SK-N-SH treated with all-trans-retinoic acid at 6 μM for 48 hours (cell line): Measurements from ENCODE around the gene HAPLN3.

Experiments used
- ATAC-seq: fragments of 200-7000 bp; cut with Tn5 transposase; 3 replicates; pipeline ENCODE4 v1.9.1; 2020; ENCODE audit warnings: mild to moderate bottlenecking, moderate library complexity
- ARNTL ChIP-seq: fragments of 450-650 bp; formaldehyde crosslinking; IDR thresholded peaks from 2 replicates; pipeline ENCODE4 v1.5.0; 2020; ENCODE audit warnings: low read depth, mild to moderate bottlenecking, moderate library complexity, borderline replicate concordance
- BACH2 ChIP-seq: fragments of 250-450 bp; sonication (Bioruptor Pico); IDR thresholded peaks from 2 replicates; pipeline ENCODE4 v1.9.0; 2021; ENCODE audit warnings: mild to moderate bottlenecking, borderline replicate concordance
- CSDC2 ChIP-seq: fragments of 250-450 bp; sonication (Bioruptor Pico); IDR thresholded peaks from 2 replicates; pipeline ENCODE4 v1.5.0; 2020; ENCODE audit warnings: mild to moderate bottlenecking, moderate library complexity
- OSR1 ChIP-seq: fragments of 250-450 bp; sonication (Bioruptor Pico); IDR thresholded peaks from 2 replicates; pipeline ENCODE4 v1.8.0; 2022; ENCODE audit warnings: moderate library complexity, mild to moderate bottlenecking, inconsistent platforms
- PPARA ChIP-seq: fragments of 250-450 bp; sonication (Bioruptor Pico); IDR thresholded peaks from 2 replicates; pipeline ENCODE4 v1.5.0; 2020; ENCODE audit warnings: mild to moderate bottlenecking, borderline replicate concordance
- RARB ChIP-seq: fragments of 250-450 bp; sonication (Bioruptor Pico); IDR thresholded peaks from 2 replicates; pipeline ENCODE4 v1.8.0; 2021; ENCODE audit warnings: mild to moderate bottlenecking, moderate library complexity
- SNAI2 ChIP-seq: fragments of 250-450 bp; sonication (Bioruptor Pico); IDR thresholded peaks from 2 replicates; pipeline ENCODE4 v1.5.0; 2020; ENCODE audit warnings: mild to moderate bottlenecking, moderate library complexity
- TCF4 ChIP-seq: fragments of 250-450 bp; sonication (Bioruptor Pico); IDR thresholded peaks from 2 replicates; pipeline ENCODE4 v1.8.0; 2021; ENCODE audit warnings: mild to moderate bottlenecking, moderate library complexity, borderline replicate concordance
- TOX ChIP-seq: fragments of 250-450 bp; sonication (Bioruptor Pico); IDR thresholded peaks from 2 replicates; pipeline ENCODE4 v1.8.0; 2021; ENCODE audit warnings: mild to moderate bottlenecking, moderate library complexity, borderline replicate concordance
- ZC3H10 ChIP-seq: fragments of 250-450 bp; sonication (Bioruptor Pico); IDR thresholded peaks from 2 replicates; pipeline ENCODE4 v1.5.1; 2021; ENCODE audit warnings: mild to moderate bottlenecking, moderate library complexity
- ZFP3 ChIP-seq: fragments of 250-450 bp; sonication (Bioruptor Pico); IDR thresholded peaks from 2 replicates; pipeline ENCODE4 v1.5.0; 2020; ENCODE audit warnings: mild to moderate bottlenecking, moderate library complexity
- ZNF565 ChIP-seq: fragments of 450-650 bp; formaldehyde crosslinking; conservative IDR thresholded peaks from 2 replicates; pipeline ENCODE4 v1.5.0; 2020; ENCODE audit warnings: low read depth, mild to moderate bottlenecking, moderate library complexity
- ZNF70 ChIP-seq: fragments of 450-650 bp; formaldehyde crosslinking; IDR thresholded peaks from 2 replicates; pipeline ENCODE4 v1.5.0; 2020; ENCODE audit warnings: mild to moderate bottlenecking, moderate library complexity
- ZNF8 ChIP-seq: fragments of 450-650 bp; formaldehyde crosslinking; IDR thresholded peaks from 2 replicates; pipeline ENCODE4 v1.5.0; 2020; ENCODE audit warnings: mild to moderate bottlenecking, moderate library complexity
- TF ChIP-seq, protein P1 (sequence below): fragments of 250-450 bp; sonication (Bioruptor Pico); IDR thresholded peaks from 2 replicates; pipeline ENCODE4 v1.8.0; 2021; ENCODE audit warnings: low read depth, mild to moderate bottlenecking, moderate library complexity, borderline replicate concordance
- TF ChIP-seq, protein P2 (sequence below): fragments of 250-450 bp; sonication (Bioruptor Pico); IDR thresholded peaks from 2 replicates; pipeline ENCODE4 v1.5.1; 2021; ENCODE audit warnings: mild to moderate bottlenecking, moderate library complexity
- TF ChIP-seq, protein P3 (sequence below): fragments of 250-450 bp; sonication (Bioruptor Pico); IDR thresholded peaks from 2 replicates; pipeline ENCODE4 v1.8.0; 2020; ENCODE audit warnings: mild to moderate bottlenecking, moderate library complexity, borderline replicate concordance
- TF ChIP-seq, protein P4 (sequence below): fragments of 250-450 bp; sonication (Bioruptor Pico); IDR thresholded peaks from 2 replicates; pipeline ENCODE4 v1.5.0; 2020; ENCODE audit warnings: mild to moderate bottlenecking, moderate library complexity
- TF ChIP-seq, protein P5 (sequence below): fragments of 250-450 bp; sonication (Bioruptor Pico); IDR thresholded peaks from 2 replicates; pipeline ENCODE4 v1.5.1; 2020; ENCODE audit warnings: low read depth, mild to moderate bottlenecking, moderate library complexity

The HAPLN3 gene

DNA sequence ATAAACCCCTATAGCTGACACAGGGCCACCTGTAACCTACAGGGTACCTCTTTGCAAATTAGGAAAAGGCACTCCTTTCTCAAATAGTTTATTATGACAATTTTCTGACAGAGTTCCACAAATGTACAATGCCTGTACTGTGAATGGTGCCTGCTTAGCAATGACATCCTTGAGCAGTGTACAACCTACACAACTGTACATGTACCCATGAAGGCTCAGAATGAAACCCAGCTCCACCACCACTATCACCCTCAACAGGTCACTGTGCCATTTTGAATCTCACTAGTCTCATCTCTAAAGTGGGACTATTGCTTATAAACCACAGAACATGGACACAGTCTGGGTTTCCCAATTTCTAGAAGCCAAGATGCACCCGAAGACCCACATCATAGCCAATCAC lies 10.8 kb upstream of the HAPLN3 start:
- TF ChIP-seq, protein P1, sequence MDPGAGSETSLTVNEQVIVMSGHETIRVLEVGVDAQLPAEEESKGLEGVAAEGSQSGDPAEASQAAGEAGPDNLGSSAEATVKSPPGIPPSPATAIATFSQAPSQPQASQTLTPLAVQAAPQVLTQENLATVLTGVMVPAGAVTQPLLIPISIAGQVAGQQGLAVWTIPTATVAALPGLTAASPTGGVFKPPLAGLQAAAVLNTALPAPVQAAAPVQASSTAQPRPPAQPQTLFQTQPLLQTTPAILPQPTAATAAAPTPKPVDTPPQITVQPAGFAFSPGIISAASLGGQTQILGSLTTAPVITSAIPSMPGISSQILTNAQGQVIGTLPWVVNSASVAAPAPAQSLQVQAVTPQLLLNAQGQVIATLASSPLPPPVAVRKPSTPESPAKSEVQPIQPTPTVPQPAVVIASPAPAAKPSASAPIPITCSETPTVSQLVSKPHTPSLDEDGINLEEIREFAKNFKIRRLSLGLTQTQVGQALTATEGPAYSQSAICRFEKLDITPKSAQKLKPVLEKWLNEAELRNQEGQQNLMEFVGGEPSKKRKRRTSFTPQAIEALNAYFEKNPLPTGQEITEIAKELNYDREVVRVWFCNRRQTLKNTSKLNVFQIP (CRISPR knock-in tag): no peak
- no peak for ATAC-seq

DNA sequence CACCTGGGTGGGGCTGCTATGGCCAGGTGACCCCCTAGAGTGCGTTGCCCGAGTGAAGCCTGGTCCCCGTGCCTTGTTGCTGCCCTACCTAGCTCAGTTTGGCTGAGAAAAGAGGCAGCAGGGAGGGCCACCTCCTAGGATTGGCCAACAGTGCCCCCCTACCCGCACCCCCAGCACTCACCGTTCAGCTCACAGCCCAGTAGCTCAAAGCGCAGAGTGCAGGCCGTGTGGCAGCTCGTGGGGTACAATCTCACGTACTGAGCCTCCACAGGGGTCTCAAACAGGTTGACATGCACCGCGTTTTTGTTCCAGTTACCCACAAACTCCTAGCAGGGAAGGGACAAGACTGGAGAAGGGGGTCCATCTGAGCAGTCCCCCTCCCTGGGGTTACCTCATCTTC lies 10.2 kb upstream of the HAPLN3 start:
- ATAC-seq: no peak
- TF ChIP-seq ZNF8 (no peak), RARB (CRISPR knock-in tag) (no peak), CSDC2 (CRISPR knock-in tag) (no peak), ZC3H10 (CRISPR knock-in tag) (no peak), ZNF565 (CRISPR knock-in tag) (no peak), SNAI2 (CRISPR knock-in tag) (no peak), OSR1 (CRISPR knock-in tag) (no peak), BACH2 (no peak), TOX (CRISPR knock-in tag) (no peak)
- TF ChIP-seq, protein P2, sequence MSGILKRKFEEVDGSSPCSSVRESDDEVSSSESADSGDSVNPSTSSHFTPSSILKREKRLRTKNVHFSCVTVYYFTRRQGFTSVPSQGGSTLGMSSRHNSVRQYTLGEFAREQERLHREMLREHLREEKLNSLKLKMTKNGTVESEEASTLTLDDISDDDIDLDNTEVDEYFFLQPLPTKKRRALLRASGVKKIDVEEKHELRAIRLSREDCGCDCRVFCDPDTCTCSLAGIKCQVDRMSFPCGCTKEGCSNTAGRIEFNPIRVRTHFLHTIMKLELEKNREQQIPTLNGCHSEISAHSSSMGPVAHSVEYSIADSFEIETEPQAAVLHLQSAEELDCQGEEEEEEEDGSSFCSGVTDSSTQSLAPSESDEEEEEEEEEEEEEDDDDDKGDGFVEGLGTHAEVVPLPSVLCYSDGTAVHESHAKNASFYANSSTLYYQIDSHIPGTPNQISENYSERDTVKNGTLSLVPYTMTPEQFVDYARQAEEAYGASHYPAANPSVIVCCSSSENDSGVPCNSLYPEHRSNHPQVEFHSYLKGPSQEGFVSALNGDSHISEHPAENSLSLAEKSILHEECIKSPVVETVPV (CRISPR knock-in tag): no peak

DNA sequence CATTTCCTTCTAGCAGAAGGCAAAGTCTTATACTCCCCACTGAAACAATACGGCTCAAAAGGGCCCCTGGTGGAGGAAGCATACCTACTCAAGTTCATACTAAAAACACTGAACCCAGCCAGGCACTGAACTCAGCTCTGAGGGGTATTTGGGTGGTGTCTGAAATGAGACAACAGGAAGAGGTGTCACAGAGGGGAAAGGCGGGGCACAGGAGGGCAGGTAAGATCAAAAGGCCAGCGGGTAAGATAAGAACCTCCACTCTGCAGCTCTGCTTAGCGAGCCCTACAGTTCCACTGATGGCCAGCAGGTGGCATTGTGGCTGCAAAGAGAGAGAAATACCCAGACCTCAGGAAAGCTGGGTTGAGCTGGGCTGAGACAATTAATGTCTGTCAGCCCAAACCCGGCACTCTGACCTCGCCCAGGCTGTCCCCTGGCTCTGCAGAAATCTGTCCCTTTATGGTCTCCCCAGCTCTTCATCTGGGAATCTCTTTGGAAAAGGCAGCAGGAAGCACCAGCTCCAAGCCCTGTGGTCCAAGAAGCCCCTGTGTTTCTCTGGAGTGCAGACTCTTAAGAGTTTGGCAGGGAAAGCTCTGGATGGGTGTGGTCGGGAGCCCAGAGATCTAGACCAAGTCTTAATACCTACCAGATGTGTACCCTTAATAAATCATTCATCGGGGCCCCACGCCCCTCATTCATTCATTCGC lies 9.4 kb upstream of the HAPLN3 start:
- peak; percentile 92 for ATAC-seq
- TF ChIP-seq ZNF565 (CRISPR knock-in tag): no peak
- TF ChIP-seq ARNTL (CRISPR knock-in tag): no peak

DNA sequence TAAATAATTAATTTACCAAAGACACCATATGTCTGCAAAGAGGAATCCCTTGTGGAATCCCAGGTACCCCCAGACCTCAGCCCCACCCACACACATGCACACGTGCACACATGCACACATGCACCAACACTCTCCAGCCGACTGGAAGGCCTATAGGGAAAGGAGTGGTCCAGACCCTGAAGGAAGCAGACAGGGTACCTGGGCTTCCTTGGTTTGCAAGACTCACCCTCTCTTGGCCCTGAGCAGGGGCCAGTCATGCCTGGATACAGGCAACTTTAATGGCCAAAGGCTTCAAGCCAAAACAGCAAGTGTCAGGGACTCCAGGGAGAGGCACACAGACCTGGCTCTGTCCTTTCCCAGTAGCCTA lies 8.9 kb upstream of the HAPLN3 start:
- TF ChIP-seq TCF4 (CRISPR knock-in tag): no peak
- TF ChIP-seq BACH2: no peak
- TF ChIP-seq, protein P3, sequence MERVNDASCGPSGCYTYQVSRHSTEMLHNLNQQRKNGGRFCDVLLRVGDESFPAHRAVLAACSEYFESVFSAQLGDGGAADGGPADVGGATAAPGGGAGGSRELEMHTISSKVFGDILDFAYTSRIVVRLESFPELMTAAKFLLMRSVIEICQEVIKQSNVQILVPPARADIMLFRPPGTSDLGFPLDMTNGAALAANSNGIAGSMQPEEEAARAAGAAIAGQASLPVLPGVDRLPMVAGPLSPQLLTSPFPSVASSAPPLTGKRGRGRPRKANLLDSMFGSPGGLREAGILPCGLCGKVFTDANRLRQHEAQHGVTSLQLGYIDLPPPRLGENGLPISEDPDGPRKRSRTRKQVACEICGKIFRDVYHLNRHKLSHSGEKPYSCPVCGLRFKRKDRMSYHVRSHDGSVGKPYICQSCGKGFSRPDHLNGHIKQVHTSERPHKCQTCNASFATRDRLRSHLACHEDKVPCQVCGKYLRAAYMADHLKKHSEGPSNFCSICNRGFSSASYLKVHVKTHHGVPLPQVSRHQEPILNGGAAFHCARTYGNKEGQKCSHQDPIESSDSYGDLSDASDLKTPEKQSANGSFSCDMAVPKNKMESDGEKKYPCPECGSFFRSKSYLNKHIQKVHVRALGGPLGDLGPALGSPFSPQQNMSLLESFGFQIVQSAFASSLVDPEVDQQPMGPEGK (CRISPR knock-in tag): no peak
- TF ChIP-seq ZFP3 (CRISPR knock-in tag): no peak
- TF ChIP-seq, protein P4, sequence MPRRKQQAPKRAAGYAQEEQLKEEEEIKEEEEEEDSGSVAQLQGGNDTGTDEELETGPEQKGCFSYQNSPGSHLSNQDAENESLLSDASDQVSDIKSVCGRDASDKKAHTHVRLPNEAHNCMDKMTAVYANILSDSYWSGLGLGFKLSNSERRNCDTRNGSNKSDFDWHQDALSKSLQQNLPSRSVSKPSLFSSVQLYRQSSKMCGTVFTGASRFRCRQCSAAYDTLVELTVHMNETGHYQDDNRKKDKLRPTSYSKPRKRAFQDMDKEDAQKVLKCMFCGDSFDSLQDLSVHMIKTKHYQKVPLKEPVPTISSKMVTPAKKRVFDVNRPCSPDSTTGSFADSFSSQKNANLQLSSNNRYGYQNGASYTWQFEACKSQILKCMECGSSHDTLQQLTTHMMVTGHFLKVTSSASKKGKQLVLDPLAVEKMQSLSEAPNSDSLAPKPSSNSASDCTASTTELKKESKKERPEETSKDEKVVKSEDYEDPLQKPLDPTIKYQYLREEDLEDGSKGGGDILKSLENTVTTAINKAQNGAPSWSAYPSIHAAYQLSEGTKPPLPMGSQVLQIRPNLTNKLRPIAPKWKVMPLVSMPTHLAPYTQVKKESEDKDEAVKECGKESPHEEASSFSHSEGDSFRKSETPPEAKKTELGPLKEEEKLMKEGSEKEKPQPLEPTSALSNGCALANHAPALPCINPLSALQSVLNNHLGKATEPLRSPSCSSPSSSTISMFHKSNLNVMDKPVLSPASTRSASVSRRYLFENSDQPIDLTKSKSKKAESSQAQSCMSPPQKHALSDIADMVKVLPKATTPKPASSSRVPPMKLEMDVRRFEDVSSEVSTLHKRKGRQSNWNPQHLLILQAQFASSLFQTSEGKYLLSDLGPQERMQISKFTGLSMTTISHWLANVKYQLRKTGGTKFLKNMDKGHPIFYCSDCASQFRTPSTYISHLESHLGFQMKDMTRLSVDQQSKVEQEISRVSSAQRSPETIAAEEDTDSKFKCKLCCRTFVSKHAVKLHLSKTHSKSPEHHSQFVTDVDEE (CRISPR knock-in tag): no peak
- no peak for TF ChIP-seq ZC3H10 (CRISPR knock-in tag)
- TF ChIP-seq, protein P1 (CRISPR knock-in tag): no peak
- TF ChIP-seq, protein P5, sequence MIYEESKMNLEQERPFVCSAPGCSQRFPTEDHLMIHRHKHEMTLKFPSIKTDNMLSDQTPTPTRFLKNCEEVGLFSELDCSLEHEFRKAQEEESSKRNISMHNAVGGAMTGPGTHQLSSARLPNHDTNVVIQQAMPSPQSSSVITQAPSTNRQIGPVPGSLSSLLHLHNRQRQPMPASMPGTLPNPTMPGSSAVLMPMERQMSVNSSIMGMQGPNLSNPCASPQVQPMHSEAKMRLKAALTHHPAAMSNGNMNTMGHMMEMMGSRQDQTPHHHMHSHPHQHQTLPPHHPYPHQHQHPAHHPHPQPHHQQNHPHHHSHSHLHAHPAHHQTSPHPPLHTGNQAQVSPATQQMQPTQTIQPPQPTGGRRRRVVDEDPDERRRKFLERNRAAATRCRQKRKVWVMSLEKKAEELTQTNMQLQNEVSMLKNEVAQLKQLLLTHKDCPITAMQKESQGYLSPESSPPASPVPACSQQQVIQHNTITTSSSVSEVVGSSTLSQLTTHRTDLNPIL (CRISPR knock-in tag): no peak
- TF ChIP-seq SNAI2 (CRISPR knock-in tag): no peak
- TF ChIP-seq ZNF565 (CRISPR knock-in tag): no peak
- no peak for TF ChIP-seq PPARA (CRISPR knock-in tag)
- no peak for TF ChIP-seq ZNF8
- no peak for TF ChIP-seq CSDC2 (CRISPR knock-in tag)
- no peak for TF ChIP-seq TOX (CRISPR knock-in tag)
- TF ChIP-seq ZNF70 (CRISPR knock-in tag): no peak
- TF ChIP-seq, all 23 proteins: peak for 0
- no peak for ATAC-seq
